Measurements from ENCODE around the gene USP37.

USP37 gene

DNA sequence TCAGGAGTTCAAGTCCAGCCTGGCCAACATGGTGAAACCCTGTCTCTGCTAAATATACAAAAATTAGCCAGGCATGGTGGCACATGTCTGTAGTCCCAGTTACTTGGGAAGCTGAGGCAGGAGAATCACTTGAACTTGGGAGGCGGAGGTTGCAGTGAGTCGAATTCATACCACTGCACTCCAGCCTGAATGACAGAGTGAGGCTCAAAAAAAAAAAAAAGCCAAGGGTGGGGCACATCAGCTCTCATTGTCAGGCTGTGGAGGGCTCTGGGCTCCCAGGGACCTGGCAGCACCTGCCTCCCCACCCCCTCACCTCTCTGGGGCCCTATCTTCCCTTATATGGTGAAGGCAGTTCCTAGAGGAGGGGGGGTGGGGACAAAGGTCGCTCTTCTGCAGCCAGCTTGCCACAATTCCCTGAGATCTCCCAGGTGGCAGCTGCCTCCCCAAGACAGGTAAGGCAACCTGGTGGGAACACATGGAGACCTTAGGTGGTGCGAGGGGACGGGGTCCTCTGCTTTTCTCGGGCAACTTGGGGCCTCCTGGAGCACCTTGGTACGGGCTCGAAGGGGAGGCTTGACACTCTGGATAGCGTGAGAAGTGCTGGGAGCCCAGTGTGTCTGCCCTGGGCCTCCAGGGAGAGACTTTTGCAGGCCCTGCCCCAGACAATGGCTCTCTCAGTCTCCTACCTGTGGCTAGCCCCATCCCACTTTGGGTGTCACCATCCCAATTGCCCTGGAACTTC lies 149.3 kb downstream of the USP37 start, which contains the start of gene VIL1:
VIL1 (plus strand) TSS at position 407 of the 742 bp plus-strand sequence. CDS start 4,656 bp downstream, outside the sequence.
- Histone ChIP-seq H3K4me1 (ENCODE audit: low read length) (no peaks in the 10 kb centered on the region), H3K27ac (ENCODE audit: low read length) (no peak within 1 kb of the TSS), H2AFZ (ENCODE audit: low read depth, low read length) (no peak within 1 kb of the TSS), H3K79me2 (ENCODE audit: low read length) (no peaks in the 10 kb centered on the region), H4K20me1 (ENCODE audit: insufficient read depth, low read length) (no peaks in the 10 kb centered on the region), H3K36me3 (replicated peaks; ENCODE audit: low read depth, low read length) (no peaks in the 10 kb centered on the region), H3K9me3 (ENCODE audit: insufficient read depth, low read length) (no peaks in the 10 kb centered on the region), H3K9ac (ENCODE audit: low read length) (no peak within 1 kb of the TSS), H3K27me3 (ENCODE audit: low read depth, low read length) (no peaks in the 10 kb centered on the region), H3K4me3 (ENCODE audit: low read length) (no peak within 1 kb of the TSS), H3K4me2 (ENCODE audit: low read length) (no peak within 1 kb of the TSS)
- no peak for TF ChIP-seq EZH2phosphoT487 (IDR thresholded peaks at IDR 0.05; ENCODE audit: low read depth)
- TF ChIP-seq, protein P1, sequence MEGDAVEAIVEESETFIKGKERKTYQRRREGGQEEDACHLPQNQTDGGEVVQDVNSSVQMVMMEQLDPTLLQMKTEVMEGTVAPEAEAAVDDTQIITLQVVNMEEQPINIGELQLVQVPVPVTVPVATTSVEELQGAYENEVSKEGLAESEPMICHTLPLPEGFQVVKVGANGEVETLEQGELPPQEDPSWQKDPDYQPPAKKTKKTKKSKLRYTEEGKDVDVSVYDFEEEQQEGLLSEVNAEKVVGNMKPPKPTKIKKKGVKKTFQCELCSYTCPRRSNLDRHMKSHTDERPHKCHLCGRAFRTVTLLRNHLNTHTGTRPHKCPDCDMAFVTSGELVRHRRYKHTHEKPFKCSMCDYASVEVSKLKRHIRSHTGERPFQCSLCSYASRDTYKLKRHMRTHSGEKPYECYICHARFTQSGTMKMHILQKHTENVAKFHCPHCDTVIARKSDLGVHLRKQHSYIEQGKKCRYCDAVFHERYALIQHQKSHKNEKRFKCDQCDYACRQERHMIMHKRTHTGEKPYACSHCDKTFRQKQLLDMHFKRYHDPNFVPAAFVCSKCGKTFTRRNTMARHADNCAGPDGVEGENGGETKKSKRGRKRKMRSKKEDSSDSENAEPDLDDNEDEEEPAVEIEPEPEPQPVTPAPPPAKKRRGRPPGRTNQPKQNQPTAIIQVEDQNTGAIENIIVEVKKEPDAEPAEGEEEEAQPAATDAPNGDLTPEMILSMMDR (IDR thresholded peaks at IDR 0.05; ENCODE audit: low read depth, low read length): no peak

DNA sequence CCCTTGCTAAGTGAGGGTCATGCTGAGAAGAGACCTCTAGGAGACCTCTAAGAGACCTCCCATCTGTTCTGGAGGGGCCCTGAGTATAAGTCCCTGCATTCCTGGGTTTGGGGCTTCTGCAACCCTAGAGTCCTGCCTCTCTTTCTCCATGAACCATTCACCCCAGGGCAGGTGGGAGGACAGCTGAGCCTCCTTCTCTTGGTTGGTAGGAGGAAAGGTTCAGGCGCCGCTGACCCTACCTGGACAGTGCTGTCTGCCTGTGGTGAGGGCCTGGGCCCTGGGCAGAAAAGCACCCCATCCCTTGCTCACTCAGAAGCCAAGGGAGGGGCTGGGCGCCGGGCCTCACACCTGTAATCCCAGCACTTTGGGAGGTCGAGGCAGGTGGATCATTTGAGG lies 149.8 kb downstream of the USP37 start:
- H3K9me3 ChIP-seq (ENCODE audit: insufficient read depth, low read length): no peaks in the 10 kb centered on the region
- TF ChIP-seq EZH2phosphoT487 (IDR thresholded peaks at IDR 0.05; ENCODE audit: low read depth): no peak
- TF ChIP-seq, protein P1 (IDR thresholded peaks at IDR 0.05; ENCODE audit: low read depth, low read length): no peak
- no peaks in the 10 kb centered on the region for H3K4me1 ChIP-seq (ENCODE audit: low read length)
- H3K4me3 ChIP-seq (ENCODE audit: low read length): no peak overlapping the region
- H3K79me2 ChIP-seq (ENCODE audit: low read length): no peaks in the 10 kb centered on the region
- H3K27me3 ChIP-seq (ENCODE audit: low read depth, low read length): no peaks in the 10 kb centered on the region
- H4K20me1 ChIP-seq (ENCODE audit: insufficient read depth, low read length): no peaks in the 10 kb centered on the region
- H3K4me2 ChIP-seq (ENCODE audit: low read length): no peak overlapping the region
- no peak overlapping the region for H3K9ac ChIP-seq (ENCODE audit: low read length)
- no peaks in the 10 kb centered on the region for H3K36me3 ChIP-seq (replicated peaks; ENCODE audit: low read depth, low read length)
- H2AFZ ChIP-seq (ENCODE audit: low read depth, low read length): no peak overlapping the region
- H3K27ac ChIP-seq (ENCODE audit: low read length): no peak overlapping the region

GRCh38 chr2:218407717-218408116 lies 160.4 kb downstream of the USP37 start:
- no peak overlapping the region for H3K9ac ChIP-seq (ENCODE audit: low read length)
- no peak overlapping the region for H3K27ac ChIP-seq (ENCODE audit: low read length)

DNA sequence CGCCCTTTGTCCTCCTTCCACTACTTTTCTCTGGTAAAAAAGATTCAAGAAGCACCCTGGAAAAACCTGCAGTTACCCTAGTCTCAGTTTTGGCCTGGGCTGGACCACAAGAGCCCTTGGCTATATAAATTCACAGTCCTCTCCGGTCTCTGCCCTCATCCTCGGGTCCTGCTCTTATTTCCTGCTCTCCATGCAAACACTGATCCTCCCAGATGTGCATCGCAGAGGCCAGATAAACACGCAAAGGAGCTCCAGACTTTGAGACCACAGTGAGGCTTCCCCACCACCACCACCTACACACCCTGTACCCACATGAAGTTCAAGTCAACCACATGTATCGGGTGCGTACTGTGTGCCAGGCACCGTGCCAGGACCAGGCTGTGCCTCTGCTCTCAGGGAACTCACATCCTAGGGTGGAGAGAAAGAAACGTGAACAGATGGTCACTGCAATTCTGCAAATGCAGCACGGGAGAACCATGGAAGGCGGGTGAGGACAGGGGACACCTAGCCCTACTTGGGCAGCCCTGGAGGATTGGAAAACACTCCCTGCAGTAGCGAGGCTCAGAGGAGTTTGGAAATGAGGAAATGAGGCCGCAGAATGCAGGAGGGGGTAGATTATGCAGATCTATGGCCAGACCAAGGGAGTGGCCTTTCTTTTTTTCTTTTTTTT lies 161.1 kb downstream of the USP37 start:
- H3K4me2 ChIP-seq (ENCODE audit: low read length): peak overlapping the region; percentile 75
- no peaks in the 10 kb centered on the region for H4K20me1 ChIP-seq (ENCODE audit: insufficient read depth, low read length)
- no peaks in the 10 kb centered on the region for H3K36me3 ChIP-seq (replicated peaks; ENCODE audit: low read depth, low read length)
- peak overlapping the region; percentile 77 for H2AFZ ChIP-seq (ENCODE audit: low read depth, low read length)
- TF ChIP-seq, protein P1 (IDR thresholded peaks at IDR 0.05; ENCODE audit: low read depth, low read length): no peak
- no peak for TF ChIP-seq EZH2phosphoT487 (IDR thresholded peaks at IDR 0.05; ENCODE audit: low read depth)
- H3K79me2 ChIP-seq (ENCODE audit: low read length): no peaks in the 10 kb centered on the region
- peak overlapping the region; percentile 52 for H3K27ac ChIP-seq (ENCODE audit: low read length)
- peak overlapping the region; percentile 72 for H3K9ac ChIP-seq (ENCODE audit: low read length)
- no peaks in the 10 kb centered on the region for H3K9me3 ChIP-seq (ENCODE audit: insufficient read depth, low read length)
- H3K4me1 ChIP-seq (ENCODE audit: low read length): peaks cover 13% of the 10 kb centered on the region
- H3K4me3 ChIP-seq (ENCODE audit: low read length): peak overlapping the region; percentile 92
- no peaks in the 10 kb centered on the region for H3K27me3 ChIP-seq (ENCODE audit: low read depth, low read length)

More at GRCh38 chr2:218407717-218408116, 160.4 kb downstream of the USP37 start:
- no peaks in the 10 kb centered on the region for H3K27me3 ChIP-seq (ENCODE audit: low read depth, low read length)
- H3K79me2 ChIP-seq (ENCODE audit: low read length): no peaks in the 10 kb centered on the region
- H3K4me1 ChIP-seq (ENCODE audit: low read length): peaks cover 13% of the 10 kb centered on the region
- H4K20me1 ChIP-seq (ENCODE audit: insufficient read depth, low read length): no peaks in the 10 kb centered on the region
- no peak overlapping the region for H2AFZ ChIP-seq (ENCODE audit: low read depth, low read length)
- no peak overlapping the region for H3K4me3 ChIP-seq (ENCODE audit: low read length)
- H3K4me2 ChIP-seq (ENCODE audit: low read length): no peak overlapping the region
- no peaks in the 10 kb centered on the region for H3K9me3 ChIP-seq (ENCODE audit: insufficient read depth, low read length)
- TF ChIP-seq, protein P1 (IDR thresholded peaks at IDR 0.05; ENCODE audit: low read depth, low read length): no peak
- TF ChIP-seq EZH2phosphoT487 (IDR thresholded peaks at IDR 0.05; ENCODE audit: low read depth): no peak
- H3K36me3 ChIP-seq (replicated peaks; ENCODE audit: low read depth, low read length): no peaks in the 10 kb centered on the region
